Activated CD4-positive, alpha-beta T cell treated with anti-CD3 and anti-CD28 coated beads, Interleukin-2, amount 50 U/mL, for 4 hours (primary cell): Measurements from ENCODE around the gene NTN5.
"Not testable (repeated sequence)": the region's sequence is repeated elsewhere in the genome, so short reads cannot be mapped to it uniquely, and the experiment has no call there.

Experiments used
- DNase-seq, 2 experiments: peaks; one replicate each; pipeline ENCODE4 v3.0.0-alpha.2; 2020

The NTN5 gene

DNA sequence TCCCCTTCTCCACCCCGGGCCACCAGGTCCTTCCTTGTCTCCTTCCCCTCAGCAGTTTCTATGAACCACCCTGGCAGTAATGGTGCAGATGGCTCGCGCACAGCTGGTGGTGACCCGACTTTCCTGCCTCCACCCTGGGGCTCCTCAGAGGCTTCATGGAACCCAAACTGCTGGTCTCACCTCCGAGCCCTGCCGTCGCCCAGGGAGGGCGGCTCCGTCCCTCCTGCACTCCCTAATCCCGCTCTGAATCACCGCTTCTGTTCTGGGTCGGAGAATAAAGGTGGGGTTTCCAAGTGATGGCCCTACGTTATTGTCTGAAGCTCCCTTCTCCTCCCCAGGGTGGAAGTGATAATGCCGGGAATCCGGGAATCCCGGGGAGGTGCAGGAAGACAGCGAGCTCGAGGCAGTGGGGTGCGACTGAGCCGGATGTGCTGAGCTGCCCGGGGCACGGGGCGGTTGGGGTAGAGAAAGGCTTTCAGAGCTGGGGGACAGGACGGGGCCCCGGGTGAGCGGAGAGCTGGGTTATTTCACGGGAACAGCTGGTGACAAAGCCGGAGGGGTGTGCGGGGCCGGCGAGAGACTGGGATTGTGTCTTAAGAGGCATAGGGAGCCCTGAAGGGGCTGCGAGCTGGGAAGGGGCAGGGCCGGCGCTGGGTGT, 23.7 kb upstream of the NTN5 start:
- DNase-seq: no peak

DNA sequence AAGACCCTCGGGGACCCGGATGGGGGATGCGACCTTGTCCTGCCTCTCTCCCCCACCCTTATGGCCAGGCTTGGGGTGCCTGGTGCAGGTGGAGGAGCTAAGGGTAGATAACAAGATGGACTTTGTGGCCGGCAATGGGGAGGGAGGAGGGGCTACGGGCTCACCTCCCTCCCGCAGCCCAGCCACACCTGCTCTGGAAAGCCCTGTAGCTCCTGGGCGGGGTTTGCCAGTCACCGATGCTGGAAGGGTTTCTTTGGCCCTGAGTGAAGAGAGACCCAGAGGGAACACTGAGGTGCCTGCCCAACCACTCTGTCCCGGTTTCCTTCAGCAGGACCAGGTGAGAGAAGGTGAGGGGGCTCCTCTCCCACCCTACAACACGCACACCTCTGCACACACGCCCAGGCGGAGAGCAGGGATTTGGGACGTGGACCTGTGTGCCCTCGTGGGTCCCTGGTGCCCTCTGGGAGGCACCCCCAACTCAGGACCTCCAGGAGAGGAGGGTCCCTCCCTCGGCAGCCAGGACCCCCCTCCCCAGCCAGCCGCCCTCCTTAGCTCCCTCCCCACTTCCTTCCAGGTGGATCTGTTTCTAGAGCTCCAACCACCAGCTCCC, 23.0 kb upstream of the NTN5 start, which contains the start of gene FUT2:
Gene FUT2 (plus strand): TSS at position 229 of the 610 bp plus-strand sequence. CDS start 6,986 bp downstream, outside the sequence.
- no peak for DNase-seq

DNA sequence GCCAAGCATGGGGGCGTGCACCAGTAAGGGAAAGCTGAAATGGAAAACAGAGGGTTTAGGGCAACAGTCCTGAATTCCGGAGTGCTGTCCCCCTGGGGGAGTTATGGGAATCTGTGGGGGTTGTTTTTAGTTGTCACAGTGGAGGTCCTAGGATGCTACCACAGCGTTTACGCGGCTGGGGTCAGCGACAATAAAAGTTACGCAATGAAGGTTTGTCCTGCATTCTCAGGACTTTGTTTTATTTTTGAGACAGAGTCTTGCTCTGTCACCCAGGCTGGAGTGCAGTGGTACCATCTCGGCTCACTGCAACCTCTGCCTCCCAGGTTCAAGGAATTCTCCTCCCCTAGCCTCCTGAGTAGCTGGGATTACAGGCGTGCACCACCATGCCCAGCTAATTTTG, 20.8 kb upstream of the NTN5 start:
- not testable (repeated sequence) for DNase-seq

DNA sequence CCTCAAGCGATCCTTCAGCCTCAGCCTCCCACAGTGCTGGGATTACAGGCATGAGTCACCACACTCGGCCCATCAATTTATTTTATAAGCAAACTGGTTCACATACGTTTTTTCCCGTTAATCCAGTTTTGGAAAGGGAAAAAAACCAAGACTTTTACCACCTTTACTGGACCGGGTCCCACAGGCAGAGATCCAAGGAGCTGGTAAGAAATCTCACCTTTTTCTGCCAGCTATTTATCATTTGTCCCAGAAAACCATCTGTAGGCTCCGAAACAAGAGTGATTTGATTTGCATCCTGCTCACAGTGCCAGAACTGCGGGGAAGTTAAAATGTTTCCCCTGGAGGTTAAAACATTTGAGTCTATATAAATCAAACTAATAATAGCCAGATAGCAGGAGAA, 16.6 kb upstream of the NTN5 start:
- DNase-seq: no peak

DNA sequence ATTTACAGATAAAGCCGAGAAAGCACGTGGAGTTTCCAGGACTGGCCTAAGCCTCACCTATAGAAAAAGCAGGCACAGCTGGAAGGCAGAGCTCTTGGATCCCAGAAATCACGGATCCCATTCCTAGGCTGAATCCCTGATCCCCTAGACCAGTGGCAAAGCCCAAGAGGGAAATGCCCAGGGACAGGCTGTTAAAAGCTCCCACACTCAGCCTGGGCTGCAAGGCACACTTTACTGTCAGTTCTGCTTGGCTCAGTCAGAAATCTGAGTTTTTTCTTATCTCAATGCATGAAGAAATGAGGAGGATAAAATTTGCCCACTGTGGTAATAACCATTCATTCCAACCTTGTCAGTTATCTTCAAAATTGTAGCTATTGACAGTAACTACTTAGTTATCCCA, 15.0 kb upstream of the NTN5 start:
- no peak for DNase-seq

DNA sequence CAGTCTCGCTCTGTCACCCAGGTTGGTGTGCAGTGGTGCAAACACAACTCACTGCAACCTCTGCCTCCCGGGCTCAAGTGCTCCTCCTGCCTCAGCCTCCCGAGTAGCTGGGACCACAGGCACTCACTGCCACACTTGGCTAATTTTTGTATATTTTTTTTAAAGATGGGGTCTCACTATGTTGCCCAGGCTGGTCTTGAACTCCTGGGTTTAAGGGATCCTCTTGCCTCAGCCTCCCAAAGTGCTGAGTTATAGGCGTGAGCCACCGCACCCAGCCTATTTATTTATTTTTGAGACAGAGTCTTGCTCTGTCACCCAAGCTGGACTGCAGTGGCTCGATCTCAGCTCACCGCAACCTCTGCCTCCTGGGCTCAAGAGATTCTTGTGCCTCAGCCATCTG, 13.8 kb upstream of the NTN5 start:
- DNase-seq: not testable (repeated sequence)

DNA sequence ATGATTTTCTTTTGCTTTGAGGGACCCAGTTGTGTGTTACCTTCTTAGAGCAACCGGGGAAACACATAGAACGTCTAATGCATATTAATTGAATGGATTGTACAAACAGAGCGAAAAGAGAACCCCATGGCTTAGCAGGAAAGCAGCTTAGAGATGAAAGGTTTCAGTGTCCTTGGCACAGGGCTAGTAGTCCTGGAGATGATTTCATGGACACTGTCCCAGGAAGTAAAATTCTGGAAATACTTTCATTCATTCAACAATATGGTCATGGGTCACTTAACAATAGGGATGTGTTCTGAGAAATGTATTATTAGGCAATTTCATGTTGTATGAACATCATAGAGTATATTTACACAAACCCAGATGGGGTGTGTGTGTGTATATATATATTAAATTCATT, 13.3 kb upstream of the NTN5 start:
- no peak for DNase-seq

DNA sequence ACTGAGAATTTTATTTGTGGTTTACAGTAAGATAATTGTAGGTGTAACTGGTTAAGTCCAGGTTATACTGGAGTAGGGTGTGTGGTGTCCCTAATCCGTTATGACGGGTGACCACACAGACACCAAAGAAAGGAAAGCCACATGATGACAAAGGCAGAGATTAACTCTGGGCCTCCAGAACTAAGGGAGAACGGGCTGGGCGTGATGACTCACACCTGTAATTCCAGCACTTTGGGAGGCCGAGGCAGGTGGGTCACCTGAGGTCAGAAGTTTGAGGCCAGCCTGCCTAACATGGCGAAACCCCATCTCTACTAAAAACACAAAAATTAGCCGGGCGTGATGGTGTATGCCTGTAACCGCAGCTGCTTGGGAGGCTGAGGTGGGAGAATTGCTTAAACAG, 12.8 kb upstream of the NTN5 start:
- DNase-seq: no peak

DNA sequence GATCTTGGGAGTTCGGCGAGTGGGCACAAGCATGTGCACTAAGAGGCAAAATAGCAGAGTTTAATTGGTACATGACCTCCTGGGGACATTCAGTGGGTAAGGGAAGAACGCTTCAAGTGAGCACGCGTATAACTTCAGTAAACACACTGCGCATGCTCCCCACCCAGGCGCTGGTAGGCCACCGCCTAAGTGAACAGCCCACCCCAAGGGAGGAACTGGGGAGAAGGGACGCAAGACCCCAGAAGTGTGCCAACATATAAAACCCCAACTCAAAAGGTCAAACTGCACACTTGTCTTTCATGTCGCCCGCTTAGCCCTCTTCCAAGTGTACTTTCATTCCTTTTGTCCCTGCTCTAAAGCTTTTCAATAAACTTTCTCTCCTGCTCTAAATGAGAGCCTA, 10.5 kb upstream of the NTN5 start:
- no peak for DNase-seq

DNA sequence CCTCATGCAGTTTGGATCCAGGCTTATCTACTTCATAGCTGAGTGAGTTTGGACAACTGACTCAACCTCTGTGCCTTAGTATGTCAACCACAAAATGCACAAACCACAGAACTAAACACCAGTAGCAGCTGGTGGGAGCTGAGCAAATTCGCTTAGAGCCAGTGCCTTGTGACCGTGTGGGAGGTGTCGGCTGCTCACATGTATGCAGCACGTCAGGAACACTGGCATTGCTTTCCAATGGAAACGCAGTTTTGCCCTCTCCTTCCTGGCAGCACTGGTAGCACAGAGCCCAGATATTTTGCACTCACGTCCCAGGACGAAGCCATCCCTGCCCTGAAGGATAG, 8.3 kb upstream of the NTN5 start:
- no peak for DNase-seq

DNA sequence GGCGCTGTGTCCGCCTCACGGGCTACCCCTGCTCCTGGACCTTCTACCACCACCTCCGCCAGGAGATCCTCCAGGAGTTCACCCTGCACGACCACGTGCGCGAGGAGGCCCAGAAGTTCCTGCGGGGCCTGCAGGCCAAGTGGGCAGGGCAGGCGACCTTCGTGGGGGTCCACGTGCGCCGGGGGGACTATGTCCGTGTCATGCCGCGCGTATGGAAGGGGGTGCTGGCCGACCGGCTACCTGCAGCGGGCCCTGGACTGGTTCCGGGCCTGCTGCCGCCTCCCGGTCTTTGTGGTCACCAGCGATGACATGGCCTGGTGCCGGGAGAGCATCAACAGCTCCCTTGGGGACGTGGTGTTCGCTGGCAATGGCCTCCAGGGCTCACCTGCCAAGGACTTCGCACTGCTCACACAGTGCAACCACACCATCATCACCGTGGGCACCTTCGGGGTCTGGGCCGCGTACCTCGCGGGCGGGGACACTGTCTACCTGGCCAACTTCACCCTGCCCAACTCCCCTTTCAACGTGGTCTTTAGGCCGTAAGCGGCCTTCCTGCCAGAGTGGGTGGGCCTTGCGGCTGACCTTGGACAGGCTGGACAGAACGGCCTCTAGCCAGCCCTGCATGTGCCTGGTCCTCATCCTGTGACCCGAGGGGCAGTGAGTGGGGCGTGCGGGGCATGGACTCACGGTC, 7.8 kb upstream of the NTN5 start:
- DNase-seq: no peak

DNA sequence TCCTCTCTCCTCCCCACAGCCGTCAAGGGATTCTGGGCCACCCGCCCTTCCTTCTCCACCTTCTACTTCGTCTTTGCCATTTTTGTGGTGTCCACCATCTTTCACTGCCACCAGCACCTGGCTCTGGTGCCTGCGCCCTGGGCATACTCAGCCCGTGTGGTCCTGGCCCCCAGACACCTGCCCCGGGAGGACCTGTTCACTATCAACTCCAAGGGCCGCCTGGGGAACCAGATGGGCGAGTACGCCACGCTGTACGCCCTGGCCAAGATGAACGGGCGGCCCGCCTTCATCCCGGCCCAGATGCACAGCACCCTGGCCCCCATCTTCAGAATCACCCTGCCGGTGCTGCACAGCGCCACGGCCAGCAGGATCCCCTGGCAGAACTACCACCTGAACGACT, 7.2 kb upstream of the NTN5 start:
- not testable (repeated sequence) for DNase-seq

DNA sequence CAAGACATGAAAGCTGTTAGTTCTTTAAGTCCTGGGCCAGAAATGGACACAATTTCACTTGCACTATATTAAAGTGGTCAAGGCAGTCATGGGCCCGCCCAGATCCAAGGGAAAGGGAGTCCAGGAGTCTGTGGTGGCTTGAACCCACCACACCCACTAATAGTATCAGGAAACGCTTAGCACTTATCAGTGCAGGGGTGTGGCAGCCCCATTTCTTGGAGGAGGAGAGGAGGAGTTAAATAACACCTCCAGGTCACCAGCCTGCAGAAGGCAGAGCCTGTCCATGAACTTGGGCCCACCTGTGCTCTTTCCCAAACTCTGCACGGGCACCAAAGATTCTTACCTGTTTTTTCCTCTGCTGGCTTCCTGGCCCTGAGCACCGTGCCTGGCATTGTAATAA, 5.4 kb upstream of the NTN5 start:
- DNase-seq: no peak

DNA sequence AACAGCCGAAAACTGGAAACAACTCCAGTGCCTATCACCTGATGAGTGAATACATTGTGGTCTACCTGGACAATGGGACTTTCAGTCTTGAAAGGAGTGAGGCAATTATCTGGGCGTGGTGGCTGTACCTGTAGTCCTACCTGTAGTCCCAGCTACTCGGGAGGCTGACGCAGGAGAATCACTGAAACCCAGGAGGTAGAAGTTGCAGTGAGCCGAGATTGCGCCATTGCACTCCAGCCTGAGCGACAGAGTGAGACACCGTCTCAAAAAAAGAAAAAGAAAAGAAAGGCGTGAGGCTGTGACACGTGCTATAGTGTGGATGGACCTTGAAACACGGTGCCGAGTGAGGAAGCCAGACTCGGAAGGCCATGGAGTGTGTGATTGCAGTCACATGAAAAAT, 4.1 kb upstream of the NTN5 start:
- no peak for DNase-seq

DNA sequence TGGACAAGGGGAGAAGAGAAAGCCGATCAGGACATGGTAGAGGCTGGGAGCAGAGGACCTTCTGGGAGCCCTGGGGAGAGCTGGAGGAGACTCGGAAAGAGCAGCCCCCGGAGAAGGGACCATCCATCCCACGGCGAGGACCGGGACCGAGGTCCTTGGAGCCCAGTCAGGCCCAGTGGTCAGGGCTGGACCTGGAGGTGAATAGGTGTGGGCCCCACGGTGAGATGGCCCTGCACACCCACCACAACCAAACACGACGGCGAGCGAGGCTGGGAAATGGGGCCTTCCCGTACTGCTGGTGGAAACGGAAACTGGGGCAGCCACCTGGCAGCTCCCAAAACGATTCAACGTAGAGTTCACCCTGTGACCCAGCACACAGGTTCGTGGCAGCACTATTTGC, 3.7 kb upstream of the NTN5 start:
- no peak for DNase-seq

DNA sequence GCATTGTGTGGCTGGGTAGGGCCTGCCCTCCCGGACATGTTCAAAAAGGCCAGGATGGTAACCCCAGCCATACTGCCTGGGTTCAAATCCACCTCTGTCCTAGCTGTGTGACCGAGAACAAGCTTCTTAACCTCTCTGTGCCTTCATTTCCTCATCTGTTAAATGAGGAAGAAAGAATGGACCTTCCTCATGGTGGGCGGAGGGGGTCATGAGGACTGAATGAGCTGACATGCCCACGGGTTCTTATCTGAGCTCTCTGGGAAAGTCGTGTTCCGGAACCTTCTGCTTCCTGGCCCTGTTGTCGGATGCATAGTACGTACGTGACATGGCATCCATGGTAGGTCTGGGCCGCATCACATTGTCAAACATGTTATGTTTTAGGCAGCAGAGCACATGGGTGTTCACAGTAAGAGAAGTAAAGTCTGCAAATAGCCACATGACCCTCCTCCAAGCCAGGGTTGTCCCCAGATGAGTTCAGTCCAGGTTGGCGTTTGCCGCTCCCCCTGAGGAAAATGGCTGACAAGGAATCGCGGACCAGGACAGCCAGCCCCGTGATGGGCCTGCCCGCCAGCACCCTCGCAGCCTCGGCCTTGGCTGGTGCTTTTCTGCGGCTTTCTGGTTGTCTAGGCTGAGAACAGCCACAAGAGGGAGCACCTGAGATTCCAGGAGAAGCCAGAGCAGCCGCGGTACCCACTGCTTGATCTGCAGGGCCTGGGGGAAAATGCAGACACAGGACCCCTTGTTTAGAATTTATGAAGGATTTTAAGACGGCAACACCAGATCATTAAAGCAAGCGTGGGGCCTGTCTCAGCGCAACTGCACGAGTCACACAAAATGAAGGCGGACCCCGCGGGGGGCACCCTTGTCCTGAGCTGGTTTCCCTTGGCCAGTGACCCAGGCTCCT, 2.4 kb upstream of the NTN5 start:
- peak; percentile 67 to 68 for DNase-seq

DNA sequence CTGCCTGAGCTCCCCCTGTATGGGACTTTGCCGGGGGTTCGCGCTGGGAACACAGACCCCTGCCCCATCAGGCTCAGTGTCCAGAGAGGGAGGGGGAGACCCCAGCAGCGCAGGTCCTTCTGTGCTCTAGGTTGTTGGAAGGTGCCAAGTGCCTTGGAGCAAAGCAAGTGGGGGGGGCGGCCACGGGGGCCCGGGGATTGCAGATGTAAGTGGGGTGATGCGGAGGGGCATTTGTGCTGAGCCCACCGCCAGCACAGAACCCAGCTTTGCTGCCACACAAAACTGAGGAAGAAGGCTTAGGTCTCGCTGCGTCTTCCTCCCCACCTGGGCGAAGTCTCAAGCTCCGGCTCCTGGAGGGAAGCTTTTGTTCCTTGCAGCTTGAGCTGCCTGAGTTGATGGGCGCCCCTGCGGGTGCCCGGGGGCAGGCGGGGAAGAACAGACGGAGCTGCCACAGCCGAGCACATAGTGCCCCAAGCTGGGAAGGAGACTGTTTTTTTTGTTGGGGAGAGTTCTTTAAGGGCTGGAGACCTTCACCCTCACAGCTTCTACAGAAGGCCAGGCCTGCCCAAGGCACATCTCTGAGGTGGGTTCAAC, 1.5 kb upstream of the NTN5 start:
- no peak for DNase-seq

DNA sequence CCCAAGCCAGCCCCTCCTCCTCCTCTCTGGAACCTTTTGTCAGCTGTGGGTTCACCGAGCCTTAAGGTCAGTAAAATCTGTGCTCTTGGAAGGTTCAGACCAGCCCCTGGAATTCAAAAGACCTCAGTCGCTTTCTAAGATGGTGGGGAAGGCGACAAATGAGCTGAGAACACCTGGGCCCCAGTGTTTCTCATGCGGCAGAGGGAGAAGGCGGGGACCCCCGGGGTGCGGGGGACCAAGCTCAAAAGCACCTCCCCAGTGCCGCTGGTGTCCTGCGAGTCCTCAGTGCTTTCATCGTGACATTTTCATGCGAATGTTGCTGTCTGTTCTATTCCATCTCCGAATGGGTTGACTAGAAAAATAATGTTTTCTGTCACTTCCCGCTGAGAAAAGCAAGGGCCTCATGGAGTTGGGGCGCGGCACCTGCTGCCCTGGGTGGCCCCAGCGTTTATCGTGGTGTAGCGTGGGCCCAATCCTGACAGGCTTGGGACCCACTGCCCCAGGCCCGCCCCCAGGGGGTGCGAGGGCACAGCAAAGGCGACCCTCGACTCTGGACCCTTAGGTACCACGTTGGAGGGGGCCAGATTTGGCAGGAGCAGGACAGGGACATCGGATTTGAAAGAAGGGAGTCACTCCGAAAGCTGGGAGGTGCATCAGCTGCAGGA, 751 bp upstream of the NTN5 start:
- DNase-seq: no peak

DNA sequence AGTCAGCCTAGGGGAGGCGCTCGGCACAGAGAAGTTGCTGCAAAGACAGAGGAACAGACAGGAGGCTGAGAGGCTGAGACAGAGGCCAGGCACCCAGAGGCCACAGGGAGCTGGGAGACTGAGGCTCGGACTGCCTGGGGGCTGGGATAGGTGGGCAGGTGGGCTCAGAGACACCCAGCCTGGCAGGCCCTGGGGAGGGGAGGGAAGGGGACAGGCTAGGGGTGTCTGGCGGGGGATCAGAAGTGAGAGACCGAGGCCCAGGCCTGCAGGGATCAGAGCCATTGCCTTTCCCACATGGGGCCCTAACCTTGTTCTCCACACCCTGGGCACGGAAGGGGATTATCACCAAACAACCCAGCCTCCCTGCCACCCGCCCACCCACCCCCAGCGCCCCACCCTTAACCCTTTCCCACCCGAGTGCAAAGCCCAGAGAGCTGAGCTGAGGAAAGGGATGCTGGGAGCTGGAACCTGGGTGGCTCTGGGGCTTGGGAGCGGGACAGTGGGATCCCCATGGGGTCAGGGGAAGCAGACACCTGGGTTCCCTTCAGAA, 1.3 kb downstream of the NTN5 start:
- DNase-seq: no peak

DNA sequence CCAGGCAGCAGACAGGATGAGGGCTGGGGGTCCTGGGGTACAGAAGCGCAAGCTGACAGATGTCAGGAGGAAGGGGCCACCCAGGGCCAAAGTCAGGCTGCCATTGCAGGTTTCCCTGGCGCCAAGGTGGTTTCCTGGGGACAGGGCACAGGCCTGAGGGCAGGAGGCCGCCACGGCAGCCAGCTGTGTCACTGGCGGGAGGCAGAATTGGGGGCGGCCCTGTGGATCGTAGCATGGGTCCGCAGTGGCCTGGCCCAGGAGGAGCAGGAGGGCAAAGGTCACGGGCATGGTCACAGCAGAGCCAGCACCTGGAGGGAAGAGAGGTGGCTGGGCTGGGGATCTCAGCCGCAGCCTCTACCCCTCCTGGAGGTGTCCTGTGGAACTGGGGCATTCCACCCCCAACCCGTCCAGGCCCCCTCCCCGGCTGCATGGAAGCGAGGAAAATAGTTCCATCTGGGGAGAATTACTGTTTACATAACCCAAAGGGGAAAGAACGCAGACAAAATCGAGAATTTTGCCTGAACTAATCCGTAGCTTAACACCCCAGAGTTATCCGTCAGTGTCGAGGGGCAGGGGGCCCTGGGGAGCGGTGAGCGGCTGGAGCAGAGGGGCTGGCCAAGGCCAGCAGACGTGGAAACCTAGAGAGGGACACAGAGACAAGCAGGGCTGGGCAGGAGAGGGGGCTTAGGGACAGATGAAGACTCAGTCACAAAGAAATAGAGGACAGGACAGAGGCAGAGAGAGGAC, 1.9 kb downstream of the NTN5 start:
- DNase-seq: no peak

DNA sequence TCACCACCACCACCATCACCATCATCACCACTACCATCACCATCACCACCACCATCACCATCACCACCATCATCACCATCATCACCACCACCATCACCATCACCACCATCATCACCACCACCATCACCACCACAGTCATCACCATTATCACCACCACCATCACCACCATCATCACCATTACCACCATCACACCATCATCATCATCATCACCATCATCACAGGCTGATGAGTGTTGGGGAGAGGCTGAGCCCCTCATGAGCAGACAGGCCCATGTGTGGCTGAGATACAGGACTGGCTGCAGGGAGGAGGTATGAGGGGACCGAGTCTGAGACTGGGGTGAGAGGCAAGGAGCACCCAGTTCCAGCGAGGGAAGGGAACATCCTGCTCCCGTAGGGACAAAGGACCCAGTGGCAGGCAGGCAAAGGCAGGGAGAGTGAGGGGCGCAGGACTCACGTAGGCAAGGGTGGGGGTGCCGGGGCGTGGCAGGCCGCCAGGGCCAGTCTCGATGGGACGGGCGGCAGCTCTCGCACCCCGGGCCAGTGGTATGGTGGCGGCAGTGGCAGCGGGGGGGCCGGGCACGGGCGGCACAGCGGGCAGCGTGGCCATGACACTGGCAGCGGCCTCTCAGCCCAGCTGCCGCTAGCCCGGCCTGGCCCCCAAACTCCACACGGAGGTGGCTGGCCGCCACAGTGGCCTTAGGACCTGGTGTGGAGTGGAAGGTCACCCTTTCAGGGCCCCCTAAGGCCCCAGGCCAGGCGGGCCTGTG, 2.7 kb downstream of the NTN5 start:
- DNase-seq: no peak
